PC-3 (cell line): ENCODE results near the gene TSPEAR. TPM values are rescaled to one million over a fixed set of nuclear protein-coding genes. Genes with fewer than 3 reads are reported as not detected.
A peak's percentile ranks its signal among the peaks of the same experiment; 100 is the strongest.

Experiments used
- ATAC-seq: fragments of 200-7000 bp; cut with Tn5 transposase; 2 replicates; pipeline ENCODE4 v1.9.1; 2020; ENCODE audit warnings: mild to moderate bottlenecking, moderate library complexity
- BruUV-seq: library from RNA; stranded (reverse); fragments of 400-500 nt; replicated peaks from 2 replicates; lab custom pipeline; 2021; lab: Mats Ljungman, UMichigan
- CTCF ChIA-PET: fragments of 300-600 bp; sonication (Branson Sonifier 250); formaldehyde crosslinking; loops from one replicate; lab custom pipeline; 2022; ENCODE audit warnings: antibody characterized with exemption; lab: Charles Lee
- POLR2A ChIA-PET: fragments of 300-600 bp; sonication (Branson Sonifier 250); formaldehyde crosslinking; loops from one replicate; lab custom pipeline; 2022; ENCODE audit warnings: antibody characterized with exemption; ENCODE audit not compliant: unreplicated experiment; lab: Charles Lee
- DNase-seq: peaks from one replicate; pipeline ENCODE4 v3.0.0-alpha.2; 2015
- H2AFZ ChIP-seq: fragments of 300-600 bp; sonication (generic); 2 replicates; pipeline ENCODE4 v1.6.0; 2016; ENCODE audit warnings: antibody characterized with exemption, low read length
- H3F3A ChIP-seq: fragments of 300-600 bp; sonication (generic); one replicate; pipeline ENCODE4 v1.6.0; 2017; ENCODE audit warnings: antibody characterized with exemption, low read length, control low read depth, mild to moderate bottlenecking; ENCODE audit not compliant: unreplicated experiment
- H3K27ac ChIP-seq: fragments of 300-600 bp; sonication (generic); 2 replicates; pipeline ENCODE4 v1.5.1; 2016; ENCODE audit warnings: mild to moderate bottlenecking, low read length
- H3K27me3 ChIP-seq: fragments of 300-600 bp; sonication (generic); 2 replicates; pipeline ENCODE4 v1.6.1; 2016; ENCODE audit warnings: low read length, mixed read lengths
- H3K36me3 ChIP-seq: fragments of 300-600 bp; sonication (generic); 2 replicates; pipeline ENCODE4 v1.6.1; 2016; ENCODE audit warnings: low read depth, mixed run types, low read length, mixed read lengths
- H3K4me1 ChIP-seq: fragments of 300-600 bp; sonication (generic); 2 replicates; pipeline ENCODE4 v1.5.1; 2016; ENCODE audit warnings: low read length; ENCODE audit not compliant: insufficient read depth
- H3K4me2 ChIP-seq: fragments of 300-600 bp; sonication (generic); 2 replicates; pipeline ENCODE4 v1.6.0; 2016; ENCODE audit warnings: low read length
- H3K4me3 ChIP-seq: fragments of 300-600 bp; sonication (generic); 2 replicates; pipeline ENCODE4 v1.5.1; 2016; ENCODE audit warnings: mild to moderate bottlenecking, low read length, mixed read lengths
- H3K79me2 ChIP-seq: fragments of 300-600 bp; sonication (generic); 2 replicates; pipeline ENCODE4 v1.6.1; 2017; ENCODE audit warnings: low read length, mixed read lengths
- H3K9ac ChIP-seq: fragments of 300-600 bp; sonication (generic); 2 replicates; pipeline ENCODE4 v1.6.0; 2016; ENCODE audit warnings: mild to moderate bottlenecking, low read length
- H3K9me2 ChIP-seq: fragments of 300-600 bp; sonication (generic); replicated peaks from 2 replicates; pipeline ENCODE4 v1.6.1; 2016; ENCODE audit warnings: mixed run types, low read length, mixed read lengths
- H3K9me3 ChIP-seq: fragments of 300-600 bp; sonication (generic); 2 replicates; pipeline ENCODE4 v1.6.1; 2016; ENCODE audit warnings: low read length, mixed read lengths
- H4K20me1 ChIP-seq: fragments of 300-600 bp; sonication (generic); 2 replicates; pipeline ENCODE4 v1.6.1; 2016; ENCODE audit warnings: low read length, mixed read lengths
- EZH2 ChIP-seq: fragments of 300-600 bp; sonication (generic); IDR thresholded peaks from one replicate; pipeline ENCODE4 v1.6.1; 2017; ENCODE audit warnings: antibody characterized with exemption, mild to moderate bottlenecking, low read length; ENCODE audit not compliant: unreplicated experiment
- EZH2phosphoT487 ChIP-seq: fragments of 300-600 bp; sonication (generic); IDR thresholded peaks from 2 replicates; pipeline ENCODE4 v1.6.1; 2018; ENCODE audit warnings: mild to moderate bottlenecking, antibody characterized with exemption, low read length, borderline replicate concordance
- intact Hi-C: fragments of 100-400 bp; cut with micrococcal nuclease; formaldehyde crosslinking; loops from 2 replicates; pipeline ENCODE4 v1.9.0; 2023
- total RNA-seq: library from RNA; depleted of rRNA; stranded (reverse); fragments of >200 nt; gene quantifications from 2 replicates; pipeline ENCODE4 v1.2.3, GENCODE V29; 2014
- TF ChIP-seq, protein P1 (sequence below): fragments of 300-600 bp; sonication (generic); conservative IDR thresholded peaks from 2 replicates; pipeline ENCODE4 v1.5.1; 2017; ENCODE audit warnings: antibody characterized with exemption, low read depth, mild to moderate bottlenecking, low read length

Gene TSPEAR
- total RNA-seq, 1 experiment from 2014 or later, result 2.1 TPM

- DNase-seq, result peak; percentile 65
- ChIA-PET CTCF (interaction anchor here (0.7 to 1.0 kb wide), 3 partner anchors 23 to 119 kb away, joined by 3 to 4 read pairs (median 4); partner anchors contain the start of gene KRTAP10-5), POLR2A (no interaction called here)
Observed at GRCh38 chr21:44487831-44488230, 223.5 kb downstream of the TSPEAR start.

GRCh38 chr21:44486302-44486701 is 225.1 kb downstream of the TSPEAR start:
- Histone ChIP-seq H4K20me1 (no peaks in the 10 kb centered on the region), H2AFZ (no peak overlapping the region), H3K9me3 (no peaks in the 10 kb centered on the region), H3K27ac (no peak overlapping the region), H3K9me2 (no peaks in the 10 kb centered on the region), H3K4me1 (no peaks in the 10 kb centered on the region; the same call in 1 of the 2 replicates), H3K36me3 (no peaks in the 10 kb centered on the region), H3K4me3 (no peak overlapping the region), H3K79me2 (no peaks in the 10 kb centered on the region), H3F3A (no peaks in the 10 kb centered on the region), H3K27me3 (no peaks in the 10 kb centered on the region), H3K4me2 (no peak overlapping the region), H3K9ac (no peak overlapping the region)
- no TSS peak for BruUV-seq
- CTCF ChIA-PET, result no interaction called here
- no peak for ATAC-seq
- POLR2A ChIA-PET, result no interaction called here
- no peak for DNase-seq
- intact Hi-C loops, result no loop called here
- TF ChIP-seq EZH2phosphoT487, result no peak
- no peak for TF ChIP-seq EZH2
- TF ChIP-seq, protein P1, sequence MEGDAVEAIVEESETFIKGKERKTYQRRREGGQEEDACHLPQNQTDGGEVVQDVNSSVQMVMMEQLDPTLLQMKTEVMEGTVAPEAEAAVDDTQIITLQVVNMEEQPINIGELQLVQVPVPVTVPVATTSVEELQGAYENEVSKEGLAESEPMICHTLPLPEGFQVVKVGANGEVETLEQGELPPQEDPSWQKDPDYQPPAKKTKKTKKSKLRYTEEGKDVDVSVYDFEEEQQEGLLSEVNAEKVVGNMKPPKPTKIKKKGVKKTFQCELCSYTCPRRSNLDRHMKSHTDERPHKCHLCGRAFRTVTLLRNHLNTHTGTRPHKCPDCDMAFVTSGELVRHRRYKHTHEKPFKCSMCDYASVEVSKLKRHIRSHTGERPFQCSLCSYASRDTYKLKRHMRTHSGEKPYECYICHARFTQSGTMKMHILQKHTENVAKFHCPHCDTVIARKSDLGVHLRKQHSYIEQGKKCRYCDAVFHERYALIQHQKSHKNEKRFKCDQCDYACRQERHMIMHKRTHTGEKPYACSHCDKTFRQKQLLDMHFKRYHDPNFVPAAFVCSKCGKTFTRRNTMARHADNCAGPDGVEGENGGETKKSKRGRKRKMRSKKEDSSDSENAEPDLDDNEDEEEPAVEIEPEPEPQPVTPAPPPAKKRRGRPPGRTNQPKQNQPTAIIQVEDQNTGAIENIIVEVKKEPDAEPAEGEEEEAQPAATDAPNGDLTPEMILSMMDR, result no peak

More at GRCh38 chr21:44487831-44488230, 223.5 kb downstream of the TSPEAR start:
- H3K9ac ChIP-seq, result no peak overlapping the region
- intact Hi-C loops, result no loop called here
- H3K4me2 ChIP-seq, result no peak overlapping the region
- H3K9me3 ChIP-seq, result peaks cover 5% of the 10 kb centered on the region; the same call in 1 of the 2 replicates
- no peaks in the 10 kb centered on the region; the same call in 1 of the 2 replicates for H3K4me1 ChIP-seq
- TF ChIP-seq, protein P1, result peak; percentile 79
- no peak for TF ChIP-seq EZH2phosphoT487
- H3F3A ChIP-seq, result no peaks in the 10 kb centered on the region
- no peaks in the 10 kb centered on the region for H3K79me2 ChIP-seq
- no peaks in the 10 kb centered on the region for H3K9me2 ChIP-seq
- H3K4me3 ChIP-seq, result no peak overlapping the region
- H3K36me3 ChIP-seq, result no peaks in the 10 kb centered on the region
- no peak overlapping the region for H2AFZ ChIP-seq
- no TSS peak for BruUV-seq
- peak; percentile 67 for ATAC-seq
- no peaks in the 10 kb centered on the region for H4K20me1 ChIP-seq
- H3K27me3 ChIP-seq, result no peaks in the 10 kb centered on the region
- H3K27ac ChIP-seq, result no peak overlapping the region

- no peak overlapping the region for H3K4me2 ChIP-seq
- no peak overlapping the region for H3K4me3 ChIP-seq
Observed at GRCh38 chr21:44485796-44486195, 225.6 kb downstream of the TSPEAR start.

More at GRCh38 chr21:44485796-44486195, 225.6 kb downstream of the TSPEAR start:
- H3K9ac ChIP-seq, result no peak overlapping the region
- intact Hi-C loops, result no loop called here
- POLR2A ChIA-PET, result no interaction called here
- no peaks in the 10 kb centered on the region for H3K9me3 ChIP-seq
- BruUV-seq, result no TSS peak
- no peaks in the 10 kb centered on the region; the same call in 1 of the 2 replicates for H3K4me1 ChIP-seq
- no peak overlapping the region for H3K27ac ChIP-seq
- no peaks in the 10 kb centered on the region for H4K20me1 ChIP-seq
- no peaks in the 10 kb centered on the region for H3K27me3 ChIP-seq
- DNase-seq, result no peak
- H3K9me2 ChIP-seq, result no peaks in the 10 kb centered on the region
- H3F3A ChIP-seq, result no peaks in the 10 kb centered on the region
- ATAC-seq, result no peak
- no peaks in the 10 kb centered on the region for H3K36me3 ChIP-seq
- H3K79me2 ChIP-seq, result no peaks in the 10 kb centered on the region
- no peak for TF ChIP-seq EZH2
- H2AFZ ChIP-seq, result no peak overlapping the region
- CTCF ChIA-PET, result no interaction called here
